ENCODE data around the gene LRP1.

DNA sequence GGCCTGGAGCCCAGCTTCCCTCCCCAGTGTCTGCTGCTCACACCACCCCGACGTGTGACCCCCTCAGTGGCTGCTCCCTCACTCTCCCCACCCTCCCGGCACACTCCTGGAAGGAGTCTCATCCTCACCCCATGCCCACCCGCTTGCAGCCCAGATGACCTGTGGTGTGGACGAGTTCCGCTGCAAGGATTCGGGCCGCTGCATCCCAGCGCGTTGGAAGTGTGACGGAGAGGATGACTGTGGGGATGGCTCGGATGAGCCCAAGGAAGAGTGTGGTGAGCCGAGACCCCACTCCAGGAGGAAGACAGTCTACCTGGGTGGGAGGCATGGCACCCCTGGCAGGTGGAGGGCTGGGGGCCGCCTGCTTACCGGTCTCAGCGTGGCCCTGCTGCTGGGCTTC lies 73.3 kb downstream of the LRP1 start:
- no peak for TF ChIP-seq RCOR1 (IDR thresholded peaks at IDR 0.05; ENCODE audit: insufficient replicate concordance, low read length)
- TF ChIP-seq, protein P1, sequence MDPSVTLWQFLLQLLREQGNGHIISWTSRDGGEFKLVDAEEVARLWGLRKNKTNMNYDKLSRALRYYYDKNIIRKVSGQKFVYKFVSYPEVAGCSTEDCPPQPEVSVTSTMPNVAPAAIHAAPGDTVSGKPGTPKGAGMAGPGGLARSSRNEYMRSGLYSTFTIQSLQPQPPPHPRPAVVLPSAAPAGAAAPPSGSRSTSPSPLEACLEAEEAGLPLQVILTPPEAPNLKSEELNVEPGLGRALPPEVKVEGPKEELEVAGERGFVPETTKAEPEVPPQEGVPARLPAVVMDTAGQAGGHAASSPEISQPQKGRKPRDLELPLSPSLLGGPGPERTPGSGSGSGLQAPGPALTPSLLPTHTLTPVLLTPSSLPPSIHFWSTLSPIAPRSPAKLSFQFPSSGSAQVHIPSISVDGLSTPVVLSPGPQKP (IDR thresholded peaks at IDR 0.05; ENCODE audit: borderline replicate concordance, low read depth, low read length): no peak

All from IMR-90 (cell line).